Cortex of kidney (tissue), 1 donor: Measurements from ENCODE around the gene GPR32.
"Not testable (repeated sequence)": the region's sequence is repeated elsewhere in the genome, so short reads cannot be mapped to it uniquely, and the experiment has no call there.

ENCODE experiments used
- DNase-seq: peaks from one replicate; lab custom pipeline; 2025; lab: John Stamatoyannopoulos, UW

GPR32 gene

DNA sequence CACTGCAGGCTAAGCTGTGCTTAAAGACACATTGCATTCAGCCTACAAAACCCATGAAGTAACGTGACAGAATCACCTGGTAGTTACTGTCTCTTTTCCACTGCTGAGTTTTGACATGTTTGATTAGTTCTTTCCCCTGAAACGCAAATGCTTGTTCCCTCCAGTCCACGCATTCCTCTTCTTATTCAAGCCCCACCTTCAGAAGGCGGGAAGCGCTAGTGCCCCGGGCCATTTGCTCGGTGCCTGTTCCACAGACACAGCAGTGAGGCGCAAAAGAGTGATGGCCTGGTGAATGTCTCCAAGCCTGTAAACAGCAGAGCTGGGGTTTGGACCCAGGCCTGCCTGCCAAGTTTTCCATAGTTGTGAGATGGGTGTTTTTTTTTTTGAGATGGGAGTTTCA is 30.8 kb downstream of the GPR32 start:
- DNase-seq, result no peak

GRCh38 chr19:50803633-50804419 is 33.6 kb downstream of the GPR32 start:
- no peak for DNase-seq

DNA sequence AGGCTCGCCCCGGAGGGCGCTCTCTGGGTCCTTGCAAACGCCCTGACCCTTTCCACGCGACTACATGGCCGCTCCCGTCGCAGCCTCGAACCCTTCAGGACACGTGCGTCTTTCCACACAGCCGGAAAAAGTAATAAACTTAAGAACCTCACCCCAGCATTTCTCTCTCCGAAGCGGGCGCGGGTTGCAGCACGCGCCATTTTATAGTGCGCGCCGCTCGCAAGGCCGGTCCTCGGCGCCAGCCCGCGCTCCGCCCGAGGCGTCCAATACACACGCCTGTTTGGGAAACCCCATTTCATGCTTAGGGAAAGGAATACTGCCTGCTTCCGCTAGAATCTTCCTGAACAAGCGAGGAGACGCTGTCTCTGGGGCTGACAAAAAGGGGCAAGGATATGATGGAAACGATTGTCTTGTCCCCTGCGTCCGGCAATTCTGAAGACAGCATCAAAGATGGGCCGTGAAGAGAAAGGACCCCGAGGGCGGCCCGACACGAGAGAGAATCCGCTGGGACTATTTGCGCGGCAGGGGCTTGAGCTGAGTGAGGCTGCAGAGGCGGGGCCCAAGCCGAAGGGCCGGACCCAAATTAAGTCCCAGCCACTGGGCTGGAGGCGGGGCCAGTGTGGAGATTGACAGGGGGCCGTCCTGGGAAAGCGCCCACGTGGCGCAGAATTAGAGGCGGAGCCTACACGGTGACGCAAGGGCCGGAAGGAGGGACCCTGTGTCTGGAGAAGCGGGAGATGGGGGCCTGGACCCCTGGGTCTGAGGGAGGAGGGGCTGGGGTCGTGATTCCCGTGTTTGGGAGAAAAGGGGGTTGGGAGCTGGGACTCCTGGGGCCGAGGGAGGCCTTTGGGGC is 34.4 kb downstream of the GPR32 start:
- DNase-seq, result peak; percentile 65

DNA sequence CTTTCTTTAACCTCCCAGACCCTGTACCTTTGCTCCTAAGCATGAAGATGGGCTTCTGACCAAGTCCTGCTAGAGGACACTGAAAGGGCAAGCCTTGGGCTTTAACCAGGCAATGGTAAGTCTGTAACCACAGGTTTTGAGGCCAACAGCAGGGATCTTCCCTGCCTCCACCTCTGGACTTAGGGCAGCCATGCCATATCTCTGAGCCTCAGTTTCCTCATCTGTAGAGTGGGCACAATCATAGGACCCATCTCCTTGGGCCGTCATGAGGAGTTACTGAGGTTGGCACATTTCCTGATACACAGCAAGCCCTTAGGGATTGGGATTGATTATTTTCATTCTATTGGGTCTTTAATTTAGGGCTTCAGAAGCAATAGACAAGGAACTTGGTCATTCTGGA is 38.6 kb downstream of the GPR32 start:
- DNase-seq, result no peak

DNA sequence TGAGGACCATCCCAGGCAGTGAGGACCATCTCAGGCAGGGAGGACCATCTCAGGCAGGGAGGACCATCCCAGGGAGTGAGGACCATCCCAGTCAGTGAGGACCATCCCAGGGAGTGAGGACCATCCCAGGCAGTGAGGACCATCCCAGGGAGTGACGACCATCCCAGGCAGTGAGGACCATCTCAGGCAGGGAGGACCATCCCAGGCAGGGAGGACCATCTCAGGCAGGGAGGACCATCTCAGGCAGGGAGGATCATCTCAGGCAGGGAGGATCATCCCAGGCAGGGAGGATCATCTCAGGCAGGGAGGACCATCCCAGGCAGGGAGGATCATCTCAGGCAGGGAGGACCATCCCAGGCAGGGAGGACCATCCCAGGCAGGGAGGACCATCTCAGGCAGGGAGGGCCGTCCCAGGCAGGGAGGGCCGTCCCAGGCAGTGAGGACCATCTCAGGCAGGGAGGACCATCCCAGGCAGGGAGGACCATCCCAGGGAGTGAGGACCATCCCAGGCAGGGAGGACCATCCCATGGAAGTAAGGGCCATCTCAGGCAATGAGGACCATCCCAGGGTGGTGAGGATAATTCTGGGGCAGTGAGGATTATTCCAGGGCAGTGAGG is 41.5 kb downstream of the GPR32 start:
- DNase-seq, result not testable (repeated sequence)

DNA sequence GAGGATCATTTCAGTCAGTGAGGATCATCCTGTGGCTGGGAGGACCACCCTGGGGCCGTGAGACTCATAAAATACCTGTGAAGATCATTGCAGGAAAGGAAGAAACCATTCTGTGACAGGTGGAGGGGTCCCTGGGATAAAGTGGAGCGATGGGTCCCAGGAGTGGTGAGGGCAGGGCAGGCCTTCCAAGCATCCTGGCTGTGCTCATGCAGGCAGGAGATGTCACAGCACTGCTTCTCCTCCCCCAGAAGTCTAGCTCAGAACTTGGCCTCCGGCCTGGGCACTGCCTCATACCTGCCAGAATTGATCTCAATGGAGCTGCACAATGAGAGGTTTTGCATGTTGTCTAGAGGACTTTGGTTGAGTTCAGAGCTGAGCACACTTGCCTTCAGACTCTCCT is 42.2 kb downstream of the GPR32 start:
- DNase-seq, result no peak

DNA sequence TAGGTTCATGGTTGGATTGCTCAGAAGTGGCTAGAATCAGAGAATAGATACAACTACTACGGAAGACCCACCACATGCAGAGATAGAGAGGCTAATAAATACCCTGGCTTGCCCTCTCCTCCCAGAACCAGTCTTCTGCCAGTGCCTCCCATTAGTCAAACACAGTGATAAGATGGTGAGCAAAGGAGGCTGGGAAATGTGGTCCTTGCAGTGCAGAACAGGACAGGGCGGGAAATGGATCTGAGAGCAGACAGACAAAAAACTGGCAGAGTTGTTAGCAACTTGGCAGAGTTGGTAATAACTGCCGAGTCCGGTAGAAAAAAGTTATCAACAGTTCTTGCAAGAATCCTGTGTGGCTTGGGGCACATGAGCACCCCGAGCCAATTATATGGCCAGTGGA is 44.6 kb downstream of the GPR32 start:
- DNase-seq, result no peak

- no peak for DNase-seq
Measured at GRCh38 chr19:50815439-50815838, 45.2 kb downstream of the GPR32 start.

GRCh38 chr19:50817941-50818858 is 47.9 kb downstream of the GPR32 start:
- DNase-seq, result no peak

DNA sequence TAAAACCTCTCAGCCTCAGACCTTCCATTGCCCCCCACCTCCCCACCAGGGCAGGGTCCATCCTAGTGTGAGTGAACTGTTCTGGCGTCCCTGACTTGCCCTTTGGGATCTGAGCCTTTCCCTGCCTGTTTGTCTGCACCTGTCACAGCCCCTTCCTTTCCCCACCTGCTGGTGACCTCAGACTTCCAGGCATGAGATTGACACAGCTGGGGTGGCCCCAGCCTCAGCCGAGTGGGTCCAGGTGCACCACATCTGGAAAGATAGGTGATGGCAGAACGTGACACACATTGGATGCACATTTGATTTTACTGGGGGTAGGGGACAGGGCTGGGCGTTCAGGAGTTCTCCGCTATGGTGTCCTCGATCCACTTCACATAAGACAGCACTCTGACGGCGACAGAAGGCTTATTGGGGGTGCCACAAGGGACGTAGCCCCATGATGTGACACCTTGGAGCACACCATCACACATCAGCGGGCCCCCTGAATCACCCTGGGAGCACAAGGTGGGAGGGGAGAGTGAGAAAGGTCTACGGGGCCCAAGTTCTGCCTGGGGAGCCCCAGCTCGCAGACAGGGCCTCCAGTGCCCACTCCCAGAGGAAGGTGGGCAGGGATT is 48.7 kb downstream of the GPR32 start:
- no peak for DNase-seq

DNA sequence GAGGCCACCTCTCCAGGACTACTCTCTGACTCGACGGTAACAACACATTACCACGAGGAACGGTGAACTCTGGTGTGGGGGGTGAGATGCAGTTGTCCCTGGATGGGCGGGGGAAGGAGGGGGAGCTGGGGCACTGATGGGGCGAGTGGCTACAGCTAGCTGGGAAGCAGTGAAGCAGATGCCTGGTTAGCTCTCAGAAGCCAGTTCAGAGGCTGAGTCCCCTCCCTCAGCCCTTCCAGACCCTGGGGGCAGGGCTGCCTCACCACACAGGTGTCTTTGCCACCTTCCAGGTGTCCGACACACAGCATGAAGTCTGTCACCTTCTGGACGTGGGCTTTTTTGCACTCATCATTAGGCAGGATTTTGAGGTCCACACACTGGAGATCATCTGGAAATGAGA is 49.4 kb downstream of the GPR32 start:
- DNase-seq, result no peak

DNA sequence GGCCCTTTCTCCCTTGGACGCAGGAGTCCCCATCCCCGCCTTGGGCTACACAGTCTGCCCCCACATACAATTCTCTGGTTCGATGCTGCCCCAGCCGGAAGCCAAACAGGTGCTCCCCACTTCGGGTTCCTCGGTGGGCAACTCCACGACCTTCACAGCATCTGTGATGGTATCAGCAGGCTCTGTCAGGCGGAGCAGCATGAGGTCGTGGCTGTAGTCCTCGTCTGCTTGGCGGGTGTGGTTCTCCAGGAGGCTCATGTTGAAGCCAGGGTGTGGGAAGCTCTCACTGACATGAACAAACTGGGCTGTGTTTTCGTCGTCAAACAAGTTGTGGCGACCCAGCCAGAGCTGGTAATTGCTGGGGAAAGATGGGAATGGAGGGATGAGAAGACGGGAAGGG is 49.8 kb downstream of the GPR32 start:
- DNase-seq, result no peak

- no peak for DNase-seq
Measured at GRCh38 chr19:50820549-50821247, 50.4 kb downstream of the GPR32 start.

GRCh38 chr19:50821248-50821612 is 51.0 kb downstream of the GPR32 start:
- DNase-seq, result no peak
